ENCODE results near the gene SYCP2. TPM values are rescaled to one million over a fixed set of nuclear protein-coding genes. Genes with fewer than 3 reads are reported as not detected.

SYCP2 gene
- total RNA-seq, 1 experiment from 2014 or later: 0.70 TPM

DNA sequence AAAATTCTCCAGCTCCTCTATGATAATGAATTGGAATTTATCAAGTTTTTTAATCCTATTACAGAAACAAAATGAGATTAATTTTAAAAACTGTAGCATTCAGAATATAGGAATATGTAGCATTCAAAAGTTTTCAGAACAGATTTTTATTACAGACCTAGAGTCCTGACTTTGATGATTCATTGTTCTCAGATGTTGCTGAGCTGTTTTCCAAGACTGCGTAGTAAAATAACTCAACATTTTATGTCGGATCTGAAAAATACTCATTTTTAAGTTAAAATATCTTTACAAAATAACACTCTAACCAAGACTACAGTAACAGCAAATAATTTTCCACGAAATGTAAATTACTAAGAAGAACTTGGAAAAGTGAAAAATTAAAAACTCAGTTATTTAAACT lies 67.1 kb downstream of the SYCP2 start:
- H3K14ac ChIP-seq (ENCODE audit: insufficient read depth, low read length): no peak overlapping the region
- Mint-ChIP-seq H3K4me1 (no peaks in the 10 kb centered on the region), H3K27me3 (ENCODE audit: low read depth) (peaks cover 22% of the 10 kb centered on the region), H3K27ac (no peak overlapping the region), H3K9me3 (peaks cover 0 to 1% of the 10 kb centered on the region in 2 experiments; a peak in 1 of 5 replicates), H3K4me3 (no peak overlapping the region), H3K36me3 (ENCODE audit: insufficient read depth in 1 of 3, low read depth in 3 of 3) (no peaks in the 10 kb centered on the region)
- WGBS (ENCODE audit: extremely low coverage, insufficient read length, low lambda C conversion rate): no CpG with 5 or more reads among the region's 3 CpGs
- H3K4me2 ChIP-seq (ENCODE audit: insufficient read depth, insufficient read length, low read length): no peak overlapping the region
- no peak overlapping the region for H2BK15ac ChIP-seq (ENCODE audit: low read depth, low read length)
- no peaks in the 10 kb centered on the region for H3K79me2 ChIP-seq (ENCODE audit: insufficient read depth, low read length)
- H2BK12ac ChIP-seq (ENCODE audit: insufficient read length, low read depth, low read length): no peak overlapping the region
- no peak overlapping the region for H2BK20ac ChIP-seq (ENCODE audit: low read depth, low read length, poor library complexity, severe bottlenecking)
- H2BK120ac ChIP-seq (ENCODE audit: low read depth, low read length, poor library complexity, severe bottlenecking): no peak overlapping the region
- no peaks in the 10 kb centered on the region for H3K79me1 ChIP-seq (ENCODE audit: insufficient read depth, low read depth, low read length, poor library complexity, severe bottlenecking)
- TF ChIP-seq, protein P1, sequence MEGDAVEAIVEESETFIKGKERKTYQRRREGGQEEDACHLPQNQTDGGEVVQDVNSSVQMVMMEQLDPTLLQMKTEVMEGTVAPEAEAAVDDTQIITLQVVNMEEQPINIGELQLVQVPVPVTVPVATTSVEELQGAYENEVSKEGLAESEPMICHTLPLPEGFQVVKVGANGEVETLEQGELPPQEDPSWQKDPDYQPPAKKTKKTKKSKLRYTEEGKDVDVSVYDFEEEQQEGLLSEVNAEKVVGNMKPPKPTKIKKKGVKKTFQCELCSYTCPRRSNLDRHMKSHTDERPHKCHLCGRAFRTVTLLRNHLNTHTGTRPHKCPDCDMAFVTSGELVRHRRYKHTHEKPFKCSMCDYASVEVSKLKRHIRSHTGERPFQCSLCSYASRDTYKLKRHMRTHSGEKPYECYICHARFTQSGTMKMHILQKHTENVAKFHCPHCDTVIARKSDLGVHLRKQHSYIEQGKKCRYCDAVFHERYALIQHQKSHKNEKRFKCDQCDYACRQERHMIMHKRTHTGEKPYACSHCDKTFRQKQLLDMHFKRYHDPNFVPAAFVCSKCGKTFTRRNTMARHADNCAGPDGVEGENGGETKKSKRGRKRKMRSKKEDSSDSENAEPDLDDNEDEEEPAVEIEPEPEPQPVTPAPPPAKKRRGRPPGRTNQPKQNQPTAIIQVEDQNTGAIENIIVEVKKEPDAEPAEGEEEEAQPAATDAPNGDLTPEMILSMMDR (conservative IDR thresholded peaks at IDR 0.05): no peak
- H2AK5ac ChIP-seq (ENCODE audit: insufficient read length, low read length): no peak overlapping the region
- no peak overlapping the region for H3K23ac ChIP-seq (ENCODE audit: insufficient read length, low read depth, low read length)
- H3K9ac ChIP-seq (ENCODE audit: extremely low read depth, insufficient read length, low read length): no peak overlapping the region
- no peak overlapping the region for H2AFZ ChIP-seq (ENCODE audit: low read length)
- H3K4me1 ChIP-seq (ENCODE audit: insufficient read depth, low read length): no peaks in the 10 kb centered on the region
- no peak overlapping the region for H2BK5ac ChIP-seq (ENCODE audit: insufficient read length, low read length)
- no peaks in the 10 kb centered on the region for H4K20me1 ChIP-seq (ENCODE audit: control insufficient read depth, insufficient read depth, insufficient read length)
- H4K5ac ChIP-seq (ENCODE audit: insufficient read length, low read depth, low read length): no peak overlapping the region
- H3K9me3 ChIP-seq (ENCODE audit: control insufficient read depth, low read depth, low read length): no peaks in the 10 kb centered on the region
- no peak for DNase-seq
- no peak overlapping the region for H4K91ac ChIP-seq (ENCODE audit: insufficient read length, low read depth, low read length)
- no peak overlapping the region for H4K8ac ChIP-seq (replicated peaks; ENCODE audit: insufficient read length, low read depth, low read length)
- no peak overlapping the region for H3K18ac ChIP-seq (ENCODE audit: insufficient read length, low read depth, low read length)
- no peak overlapping the region for H3T11ph ChIP-seq (ENCODE audit: low read length)
- H3K23me2 ChIP-seq (ENCODE audit: insufficient read length, low read depth, low read length, poor library complexity, severe bottlenecking): no peaks in the 10 kb centered on the region
- H3K27me3 ChIP-seq (ENCODE audit: insufficient read depth, low read length): no peaks in the 10 kb centered on the region
- H3K56ac ChIP-seq (ENCODE audit: insufficient read length, low read depth, low read length): no peak overlapping the region
- no peak overlapping the region for H3K27ac ChIP-seq (ENCODE audit: insufficient read length, low read depth, low read length)
- H3K4ac ChIP-seq (ENCODE audit: low read depth, low read length): no peak overlapping the region

All from H9 (cell line).